HG03095 (cell line): ENCODE measurements around the gene SPATA7.
A peak's percentile ranks its signal among the peaks of the same experiment; 100 is the strongest.
"Not testable (repeated sequence)": the region's sequence is repeated elsewhere in the genome, so short reads cannot be mapped to it uniquely, and the experiment has no call there.

ENCODE experiments used
- ATAC-seq: cut with Tn5 transposase; IDR thresholded peaks from one replicate; pipeline ENCODE4 v1.9.1; 2021; ENCODE audit warnings: moderate library complexity; ENCODE audit not compliant: unreplicated experiment

Gene SPATA7

GRCh38 chr14:88385212-88386101, at the start of gene SPATA7:
Gene SPATA7 (plus strand): TSS chr14:88385657. CDS start chr14:88385819, 162 bp downstream.
- ATAC-seq, result peak; percentile 100

GRCh38 chr14:88340357-88340756, 45.1 kb upstream of the SPATA7 start:
- ATAC-seq, result no peak

- ATAC-seq, result no peak
These were observed 42.5 kb upstream of the SPATA7 start for GRCh38 chr14:88342980-88343379.

GRCh38 chr14:88346048-88346639, 39.3 kb upstream of the SPATA7 start:
- no peak for ATAC-seq

- no peak for ATAC-seq
These were observed 36.9 kb upstream of the SPATA7 start for GRCh38 chr14:88348546-88348945.

- no peak for ATAC-seq
These were observed 33.3 kb upstream of the SPATA7 start for GRCh38 chr14:88351966-88352691.

GRCh38 chr14:88352698-88353097, 32.8 kb upstream of the SPATA7 start:
- no peak for ATAC-seq

- no peak for ATAC-seq
These were observed 31.1 kb upstream of the SPATA7 start for GRCh38 chr14:88354358-88354757.

GRCh38 chr14:88359500-88359899, 26.0 kb upstream of the SPATA7 start:
- no peak for ATAC-seq

- no peak for ATAC-seq
These were observed 21.8 kb upstream of the SPATA7 start for GRCh38 chr14:88363644-88364043.

GRCh38 chr14:88364710-88365413, 20.6 kb upstream of the SPATA7 start:
- ATAC-seq, result no peak

- no peak for ATAC-seq
These were observed 16.0 kb upstream of the SPATA7 start for GRCh38 chr14:88369496-88369895.

- ATAC-seq, result no peak
These were observed 5.6 kb upstream of the SPATA7 start for GRCh38 chr14:88379706-88380343.

GRCh38 chr14:88380405-88380804, 5.1 kb upstream of the SPATA7 start:
- no peak for ATAC-seq

- ATAC-seq, result not testable (repeated sequence)
These were observed 3.8 kb upstream of the SPATA7 start for GRCh38 chr14:88381634-88382033.

- no peak for ATAC-seq
These were observed 739 bp upstream of the SPATA7 start for GRCh38 chr14:88384718-88385117.

GRCh38 chr14:88386256-88386794, 868 bp downstream of the SPATA7 start:
- ATAC-seq, result no peak

- no peak for ATAC-seq
These were observed 3.4 kb downstream of the SPATA7 start for GRCh38 chr14:88388741-88389282.

GRCh38 chr14:88392609-88393008, 7.2 kb downstream of the SPATA7 start:
- ATAC-seq, result no peak

- ATAC-seq, result no peak
These were observed 25.6 kb downstream of the SPATA7 start for GRCh38 chr14:88411039-88411438.
